GM10266 (cell line): ENCODE measurements around the gene HLTF.
"Not testable (repeated sequence)": the region's sequence is repeated elsewhere in the genome, so short reads cannot be mapped to it uniquely, and the experiment has no call there.

Experiments used
- DNase-seq: peaks from one replicate; pipeline ENCODE4 v3.0.0; 2012; ENCODE audit errors: extremely low spot score
- CTCF ChIP-seq: IDR thresholded peaks from 2 replicates; pipeline ENCODE4 v1.5.1; 2012; ENCODE audit warnings: mild to moderate bottlenecking, low read depth; ENCODE audit not compliant: control insufficient read depth, insufficient read depth; ENCODE audit errors: missing control alignments

HLTF gene

GRCh38 chr3:148992635-148993255 is 93.6 kb downstream of the HLTF start:
- no peak for DNase-seq
- no peak for TF ChIP-seq CTCF

- TF ChIP-seq CTCF: no peak
- peak; percentile 60 for DNase-seq
Measured at GRCh38 chr3:148992027-148992634, 94.2 kb downstream of the HLTF start.

- peak; percentile 91 for DNase-seq
- TF ChIP-seq CTCF: peak; percentile 62
Measured at GRCh38 chr3:148991219-148992026, 94.9 kb downstream of the HLTF start, which contains the start of gene GYG1. Gene GYG1 (plus strand): TSS chr3:148991540. CDS start chr3:148991641, 101 bp downstream.

GRCh38 chr3:148990236-148990635 is 96.1 kb downstream of the HLTF start:
- no peak for TF ChIP-seq CTCF
- DNase-seq: peak; percentile 56

- DNase-seq: not testable (repeated sequence)
Measured at GRCh38 chr3:148987551-148987950, 98.8 kb downstream of the HLTF start.

DNA sequence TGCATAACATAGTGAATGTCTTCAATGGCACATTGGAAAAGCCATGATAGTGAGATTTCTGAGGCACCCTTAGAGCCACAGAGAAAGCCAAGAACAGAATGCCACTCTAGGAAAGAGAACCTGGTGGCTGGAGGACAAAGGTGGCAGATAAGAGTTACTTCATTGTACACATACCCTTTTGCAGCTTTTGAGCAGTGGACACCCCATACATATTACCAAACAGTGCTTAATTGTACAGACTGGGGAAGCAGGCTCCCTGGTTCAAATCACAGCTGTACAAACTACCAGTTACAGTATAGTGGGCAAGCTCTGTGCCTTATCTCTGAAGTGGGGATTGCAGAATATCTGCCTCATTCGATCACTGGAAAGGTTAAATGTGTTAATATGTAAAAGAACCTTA is 105.1 kb downstream of the HLTF start:
- DNase-seq: no peak

More for the DNA sequence above, 105.1 kb downstream of the HLTF start:
- no peak for TF ChIP-seq CTCF
